HG03175 (cell line): ENCODE data around the gene CLCN2.

Source experiments
- ATAC-seq: cut with Tn5 transposase; IDR thresholded peaks from one replicate; pipeline ENCODE4 v1.9.1; 2021; ENCODE audit warnings: mild to moderate bottlenecking, moderate library complexity; ENCODE audit not compliant: unreplicated experiment

The CLCN2 gene

DNA sequence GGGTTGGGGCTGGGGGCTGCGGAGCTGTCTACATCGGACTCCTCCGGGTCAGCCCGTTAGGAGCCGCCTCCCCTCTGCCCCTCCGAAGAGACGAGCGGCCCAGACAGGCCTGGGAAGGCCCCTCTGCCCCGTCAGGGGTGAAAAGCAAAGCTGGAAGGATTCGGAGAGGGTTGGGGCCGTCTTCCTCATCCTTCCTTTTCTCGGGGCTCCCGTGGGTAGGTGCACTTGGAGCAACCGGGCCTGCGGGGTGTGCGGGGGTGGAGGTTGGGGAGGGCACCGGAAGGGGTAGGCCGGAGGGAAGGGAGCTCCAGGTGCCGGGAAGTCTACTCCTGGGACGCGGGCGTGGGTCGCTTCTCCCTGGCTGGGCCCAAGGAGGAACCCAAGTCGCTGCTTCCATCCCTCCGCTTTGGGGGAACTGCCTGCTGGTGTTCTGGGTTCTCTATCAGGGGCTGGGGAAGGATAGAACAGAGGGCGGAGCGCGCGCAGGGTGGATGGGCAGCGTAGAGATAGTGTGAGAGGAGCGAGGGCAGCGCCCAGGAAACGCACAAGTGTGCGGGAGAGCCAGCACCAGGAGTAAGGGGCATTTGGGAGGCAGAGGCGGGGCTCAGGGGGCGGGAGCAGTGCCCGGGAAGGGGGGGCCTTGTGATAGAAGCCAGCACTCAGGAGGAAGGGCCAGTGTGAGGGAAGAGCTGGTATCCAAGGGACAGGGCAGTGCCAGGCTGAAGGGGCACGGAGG is 695 bp upstream of the CLCN2 start:
- ATAC-seq: peak; percentile 10

DNA sequence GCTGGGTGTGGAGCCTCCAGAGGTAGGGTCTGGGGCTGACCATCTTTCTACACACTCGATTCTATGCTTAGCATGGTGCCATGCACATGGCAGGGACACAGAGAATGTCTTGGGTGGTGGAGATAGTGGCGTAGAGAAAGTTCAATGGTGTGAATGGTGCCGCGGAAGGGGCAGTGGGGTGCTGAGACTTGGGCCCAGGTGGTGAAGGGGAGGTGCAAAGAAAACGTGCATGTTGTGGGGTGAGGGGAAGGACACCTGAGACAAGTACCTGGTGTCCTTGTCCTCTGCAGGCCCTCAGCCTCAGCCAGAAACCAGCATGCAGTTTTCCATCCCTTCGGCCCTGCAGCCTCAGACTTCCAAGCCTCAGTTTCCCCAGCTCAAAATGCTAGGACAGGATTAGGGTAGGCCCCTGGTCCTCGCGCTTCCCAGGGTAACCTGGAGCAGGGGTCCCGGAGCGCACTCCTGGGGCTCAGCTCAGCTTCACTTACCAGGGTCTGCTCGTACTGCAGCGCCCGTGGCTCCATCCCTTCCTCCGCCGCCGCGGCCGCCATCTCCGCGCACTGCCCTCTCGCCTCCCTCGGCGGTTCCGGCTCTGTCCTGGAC is 375 bp downstream of the CLCN2 start:
- ATAC-seq: peak; percentile 3

DNA sequence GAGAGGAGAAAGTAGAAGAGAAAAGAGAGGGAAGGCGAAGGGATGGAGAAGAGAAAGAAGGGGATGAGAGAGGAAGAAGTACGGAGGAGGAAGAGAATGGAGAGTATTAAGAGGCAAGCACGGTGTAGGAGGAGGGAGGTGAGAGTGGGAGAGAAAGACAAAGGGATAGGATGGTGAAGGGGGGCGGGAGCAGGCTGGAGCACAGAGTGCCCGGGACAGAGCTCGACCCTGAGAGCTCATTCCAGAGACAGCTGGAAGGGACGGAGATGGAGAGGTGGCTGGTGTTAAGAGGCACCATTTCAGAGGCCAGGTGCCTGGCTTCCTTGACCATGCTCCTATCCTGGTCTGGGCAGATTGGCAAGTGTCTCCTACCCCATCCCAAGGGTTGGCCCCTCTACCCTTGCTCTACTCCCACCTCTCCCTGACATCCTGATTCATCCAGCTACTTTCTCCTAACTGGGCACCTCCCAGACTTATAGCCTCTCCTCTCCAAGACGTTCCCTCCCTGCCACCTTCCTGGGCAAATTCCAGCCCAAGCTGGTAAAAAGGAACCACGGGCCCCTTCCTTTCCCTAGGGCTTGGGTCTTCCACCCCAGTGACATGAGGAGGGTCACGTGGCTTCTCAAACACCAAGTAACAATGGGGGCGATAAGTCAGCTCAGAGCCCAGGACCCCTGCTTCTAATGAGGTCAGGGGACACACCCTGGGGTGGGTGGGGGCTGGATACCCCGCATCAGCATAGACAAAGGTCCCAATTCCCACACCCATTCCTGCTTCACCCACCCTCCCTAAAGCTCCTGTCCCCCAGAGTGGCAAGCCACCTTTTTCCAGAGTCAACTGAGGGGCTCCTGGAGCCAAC is 1.1 kb downstream of the CLCN2 start:
- no peak for ATAC-seq

DNA sequence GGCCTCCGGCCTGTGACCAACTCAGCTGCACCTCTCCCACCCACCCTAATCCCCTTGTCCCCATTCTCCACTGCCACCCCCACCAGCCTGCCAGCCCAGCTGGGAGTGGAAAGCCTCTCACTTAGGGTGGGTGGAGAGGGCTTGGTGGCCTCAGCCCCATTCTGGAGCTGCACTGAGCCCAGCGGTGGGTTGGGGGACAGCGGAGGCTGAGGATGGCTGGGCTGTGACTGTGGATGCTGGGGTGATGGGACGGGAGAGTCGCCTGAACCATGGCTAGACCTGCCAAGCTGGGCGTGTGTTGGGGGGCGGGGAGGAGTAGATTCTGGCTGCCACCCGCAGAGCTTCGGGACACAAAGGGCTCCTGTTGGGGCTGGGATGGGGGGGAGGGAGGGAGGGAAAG is 1.8 kb downstream of the CLCN2 start:
- ATAC-seq: no peak

DNA sequence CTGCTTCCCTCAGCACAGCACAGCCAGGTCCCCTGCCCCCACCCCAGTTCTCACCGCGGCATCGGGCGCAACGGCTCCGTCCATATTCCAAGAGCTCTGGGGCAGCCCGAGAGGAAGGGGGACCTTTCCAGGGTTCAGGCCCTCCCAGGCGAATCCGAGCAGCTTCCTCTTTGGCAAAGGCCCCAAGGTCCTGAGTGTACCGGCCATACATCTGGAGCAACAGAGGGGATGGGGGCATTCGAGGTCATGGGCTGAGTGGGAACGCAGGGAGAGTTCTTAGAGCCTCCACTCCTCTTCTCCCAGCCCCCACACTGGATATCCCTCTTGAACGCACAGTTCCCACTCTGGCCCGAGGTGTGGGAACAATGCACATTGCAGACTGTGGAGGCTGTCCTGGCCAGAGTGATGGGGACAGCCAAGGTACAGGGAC is 2.5 kb downstream of the CLCN2 start:
- no peak for ATAC-seq

DNA sequence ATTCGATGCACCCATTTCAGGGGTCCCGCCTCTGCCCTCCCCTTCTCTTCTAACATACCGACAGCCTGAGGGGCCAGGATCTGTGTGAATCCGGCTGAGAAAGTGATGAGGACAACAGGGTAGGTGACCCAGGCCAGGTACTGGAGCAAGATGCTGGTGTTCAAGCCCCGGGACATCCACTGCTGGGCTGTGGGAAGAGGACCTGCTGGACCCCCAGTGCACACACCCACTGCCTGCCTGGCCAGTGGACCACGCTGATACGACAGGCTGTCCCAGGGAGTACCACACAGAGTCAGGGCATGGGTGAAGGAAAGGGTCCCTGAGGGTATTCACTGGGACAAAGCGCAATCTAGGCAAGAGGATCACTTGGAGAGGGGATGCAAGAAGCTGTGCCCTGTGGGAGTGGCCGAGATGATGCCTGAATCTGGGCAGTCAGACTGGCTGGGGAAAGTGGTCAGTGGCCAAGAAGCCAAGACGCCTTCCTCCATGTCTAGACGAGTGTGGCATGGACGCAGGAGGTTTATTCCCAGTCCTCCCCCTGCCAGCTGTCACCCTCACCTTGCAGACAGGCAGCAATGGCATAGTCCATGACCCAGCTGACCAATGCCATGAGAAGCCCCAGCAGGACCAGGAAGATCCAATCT is 3.2 kb downstream of the CLCN2 start:
- no peak for ATAC-seq

DNA sequence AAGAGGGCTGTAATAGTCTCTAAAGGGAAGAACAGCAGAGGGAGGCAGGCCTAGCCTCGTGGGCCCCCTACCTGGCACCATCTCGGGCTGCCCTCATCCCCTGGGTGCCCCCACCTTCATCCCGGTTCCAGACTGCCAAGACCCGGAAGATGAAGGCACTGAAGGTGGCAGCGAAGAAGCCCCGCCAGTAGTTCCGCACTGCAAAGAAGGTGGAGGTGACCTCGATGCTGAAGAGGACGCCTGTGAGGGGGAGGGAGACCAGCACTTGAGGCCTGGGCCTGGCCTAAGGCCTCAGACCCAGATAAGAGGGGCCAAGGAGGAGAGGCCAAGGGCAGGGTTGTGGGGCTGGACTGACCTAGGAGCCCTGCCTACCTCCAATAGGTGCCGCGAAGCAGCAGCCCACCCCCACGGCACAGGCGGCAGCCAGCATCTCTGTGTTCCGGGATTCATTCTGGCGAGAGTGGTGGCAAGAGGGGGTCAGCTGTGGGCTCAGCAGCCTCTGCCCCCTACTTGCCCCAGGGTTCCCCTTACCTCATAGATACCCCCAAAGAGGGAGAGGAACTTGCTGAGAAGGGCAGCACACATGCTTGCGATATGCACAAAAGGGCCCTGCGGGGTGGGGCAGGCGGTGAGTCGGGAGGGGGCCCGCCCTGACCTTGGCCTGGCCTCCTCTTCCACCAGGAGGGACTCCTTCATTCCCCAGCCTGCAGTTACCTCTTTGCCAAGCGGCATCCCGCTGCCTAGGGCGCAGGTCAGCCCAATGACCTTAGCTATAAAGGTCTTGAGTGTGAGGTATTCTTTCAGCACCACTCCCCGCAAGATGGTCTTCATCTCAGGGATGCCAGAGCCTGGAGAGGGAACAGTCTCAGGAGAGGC is 3.9 kb downstream of the CLCN2 start:
- ATAC-seq: no peak

DNA sequence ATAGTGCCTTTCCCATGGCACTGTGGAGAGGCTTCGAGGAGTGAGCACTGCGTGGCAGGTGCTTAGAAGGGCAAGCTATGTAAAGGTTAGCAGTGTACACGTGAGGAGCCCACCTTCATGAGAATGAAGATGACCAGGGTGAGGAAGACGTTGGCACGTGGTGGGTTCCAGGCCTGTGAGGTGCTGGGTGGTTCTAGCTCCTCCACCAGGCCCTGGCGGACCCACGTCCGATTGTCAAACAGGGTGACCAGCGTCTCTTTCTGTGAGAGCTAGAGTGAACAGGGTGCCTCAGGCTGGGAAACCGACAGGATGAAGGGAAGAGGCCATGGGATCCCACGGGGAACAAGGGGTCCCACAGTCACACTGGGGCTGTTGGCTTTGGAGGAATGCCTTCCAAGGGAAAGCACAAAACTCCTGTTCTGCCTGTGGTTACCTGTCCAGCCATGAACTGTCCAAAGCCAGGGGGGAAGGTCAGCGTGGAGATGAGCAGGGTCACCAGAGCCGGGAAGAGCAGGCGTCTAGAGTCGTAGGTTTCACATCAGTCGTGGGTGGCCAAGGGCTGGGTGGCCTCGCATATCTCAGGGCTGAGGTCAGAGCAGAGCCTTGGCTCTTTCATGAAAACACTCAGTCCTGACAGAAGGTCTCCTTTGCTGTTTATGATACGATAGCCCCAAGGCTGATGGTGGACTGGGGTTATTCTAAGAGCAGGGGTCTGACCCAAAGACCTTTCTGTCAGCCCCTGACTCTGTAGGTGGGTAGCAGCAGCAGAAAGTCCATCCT is 6.0 kb downstream of the CLCN2 start:
- ATAC-seq: no peak

DNA sequence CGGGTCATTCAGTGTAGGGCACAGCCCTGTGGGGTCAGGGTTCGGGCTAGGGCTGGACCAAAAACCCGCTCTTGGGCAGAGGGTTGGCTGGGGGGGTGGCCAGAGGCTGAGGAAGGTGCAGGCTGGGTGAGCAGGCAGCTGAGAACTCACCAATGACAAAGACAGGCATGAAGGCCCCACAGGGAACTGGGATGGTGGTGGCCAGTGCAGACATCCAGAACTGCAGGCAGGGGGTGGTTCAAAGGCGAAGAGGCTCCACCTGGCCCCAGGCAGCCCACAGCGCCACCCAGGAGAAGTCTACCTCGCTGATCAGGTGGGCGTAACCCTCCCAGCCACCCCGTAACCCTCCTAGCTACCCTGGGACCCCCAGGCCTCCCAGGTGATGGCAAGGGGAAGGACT is 6.7 kb downstream of the CLCN2 start:
- no peak for ATAC-seq

DNA sequence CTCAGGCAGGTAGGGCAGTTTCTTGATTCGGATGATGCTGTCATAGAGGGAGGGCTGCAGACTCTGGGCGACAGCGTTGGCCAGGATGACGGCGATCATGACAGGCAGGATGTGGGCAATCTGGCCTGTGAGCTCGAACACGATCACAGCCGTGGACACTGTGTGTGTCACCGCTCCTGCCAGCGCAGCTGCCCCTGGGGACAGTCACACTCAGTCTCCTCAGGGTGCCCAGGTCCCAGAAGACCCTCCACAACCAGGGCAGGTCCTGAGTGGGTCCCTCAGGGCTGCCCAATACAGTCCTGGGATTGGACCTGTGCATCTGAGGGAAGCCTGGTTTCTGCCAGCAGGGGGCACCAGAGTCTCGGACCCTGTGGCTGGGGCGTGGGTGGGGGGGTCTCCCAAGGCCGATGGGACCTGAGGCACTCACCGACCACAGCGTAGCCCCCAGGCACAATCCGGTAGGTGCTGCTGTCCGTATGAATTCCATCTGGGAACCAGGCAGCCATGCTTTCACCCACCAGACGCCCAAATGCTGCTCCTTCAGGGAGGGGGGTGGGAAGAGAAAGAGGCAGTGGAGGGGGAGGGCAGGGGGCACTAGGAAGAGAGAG is 7.2 kb downstream of the CLCN2 start:
- peak; percentile 42 for ATAC-seq

DNA sequence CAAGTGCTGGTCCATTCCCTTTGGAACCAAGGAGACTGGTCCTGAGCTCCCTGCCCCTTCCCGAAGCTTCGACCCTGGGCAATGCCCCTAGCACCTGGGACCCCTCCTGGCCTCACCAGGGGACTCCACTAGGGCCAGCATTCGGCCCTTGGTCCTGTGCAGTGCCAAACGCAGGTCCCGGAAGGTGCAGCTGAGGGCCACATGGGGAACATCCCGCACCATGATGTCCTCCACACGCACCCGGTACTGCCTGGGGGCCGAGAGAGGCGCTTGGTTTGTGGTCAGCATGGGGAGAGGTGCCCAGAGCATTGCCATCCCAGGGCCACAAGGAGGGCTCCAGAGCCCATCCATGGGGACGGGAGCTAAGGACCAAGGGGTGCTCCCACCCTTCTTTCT is 7.9 kb downstream of the CLCN2 start:
- ATAC-seq: no peak

DNA sequence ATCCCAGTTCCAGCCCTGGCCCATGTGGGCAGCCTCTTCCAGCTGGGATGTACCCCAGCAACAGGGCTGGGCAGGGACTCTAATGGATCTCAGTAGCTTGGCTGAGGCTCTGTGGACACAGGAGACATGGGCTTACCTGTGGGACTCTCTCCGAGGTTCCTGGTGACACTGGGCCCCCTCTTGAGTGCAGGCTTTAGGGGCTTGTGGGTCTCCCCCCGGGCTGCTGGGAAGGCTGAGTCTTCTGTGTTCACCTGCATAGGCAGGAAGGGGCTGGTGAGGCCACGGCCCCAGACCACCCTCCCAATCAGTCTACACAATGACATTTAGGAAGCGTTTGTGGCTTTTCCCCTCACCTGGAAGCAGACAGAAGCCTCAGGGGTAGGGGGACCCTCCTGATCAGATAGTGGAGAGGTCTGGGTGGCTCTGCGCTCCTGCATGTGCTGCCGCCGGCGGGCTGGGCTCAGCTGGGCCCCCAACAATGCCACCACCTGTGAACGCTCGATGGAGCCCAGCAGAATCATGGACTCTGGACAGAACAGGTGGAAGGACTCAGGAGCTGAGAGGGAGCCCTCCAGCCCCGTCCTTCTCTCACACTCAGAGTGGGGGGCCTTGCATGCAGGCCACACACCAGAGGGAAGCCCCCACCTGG is 8.4 kb downstream of the CLCN2 start:
- ATAC-seq: no peak

DNA sequence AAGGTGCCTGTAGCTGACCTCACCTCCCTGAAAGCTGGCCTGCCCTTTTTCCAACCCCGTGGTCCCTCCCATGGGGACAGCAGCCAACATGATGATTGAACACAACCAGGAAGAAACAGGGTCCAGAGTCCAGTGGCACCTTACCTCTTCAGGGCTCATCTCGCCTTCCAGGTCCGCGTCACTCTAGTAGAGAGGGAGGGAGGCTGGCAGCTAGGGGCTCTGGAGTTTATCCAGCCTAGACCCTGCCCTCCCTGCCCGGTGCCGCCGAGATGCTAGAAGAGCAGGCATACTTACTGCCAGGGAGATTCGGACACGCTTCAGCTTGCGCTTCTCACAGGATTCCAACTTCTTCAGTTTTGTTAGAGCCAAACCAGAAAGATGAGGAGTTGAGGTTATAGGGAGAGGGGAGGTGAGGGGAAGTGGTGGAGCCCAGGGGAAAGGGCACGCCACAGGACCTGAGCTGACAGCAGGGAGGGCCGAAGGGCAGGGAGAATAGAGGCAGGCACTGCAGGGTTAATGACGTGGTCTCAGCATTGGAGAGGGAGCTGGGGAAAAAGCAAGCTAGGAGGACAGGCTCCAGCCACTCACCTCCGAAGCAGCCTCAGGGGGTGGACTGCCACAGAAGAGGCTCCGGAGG is 9.1 kb downstream of the CLCN2 start:
- no peak for ATAC-seq

DNA sequence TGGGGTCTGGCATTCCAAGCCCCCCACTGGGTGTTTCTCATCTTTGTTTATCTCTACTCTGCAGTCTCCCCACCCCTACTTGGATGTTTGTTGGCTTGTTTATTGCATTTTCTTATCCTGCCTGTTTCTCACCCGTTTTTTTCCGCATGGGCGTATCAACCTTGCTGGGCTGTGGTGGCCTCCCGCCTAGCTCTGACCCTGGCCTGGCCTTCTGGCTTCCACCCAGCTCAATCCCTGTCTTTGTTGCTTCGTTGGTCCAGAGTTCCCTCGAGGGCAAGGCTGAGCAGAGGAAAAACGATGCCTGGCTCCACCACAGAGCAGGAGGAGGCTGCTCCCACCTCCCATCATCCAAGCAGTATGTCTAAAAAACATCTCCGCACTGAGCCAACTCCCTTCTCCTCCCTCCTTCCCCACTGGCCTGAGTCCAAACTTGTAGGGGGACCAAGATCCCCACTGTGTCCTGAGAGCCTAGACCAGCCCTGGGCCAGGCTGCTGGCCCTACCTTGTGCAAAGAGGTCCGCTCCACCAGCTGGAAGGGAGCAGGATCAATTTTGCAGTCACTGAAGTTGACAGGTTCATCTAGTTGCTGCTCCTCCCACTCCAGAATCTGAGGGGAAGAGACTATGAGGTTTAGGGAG is 9.8 kb downstream of the CLCN2 start:
- no peak for ATAC-seq

DNA sequence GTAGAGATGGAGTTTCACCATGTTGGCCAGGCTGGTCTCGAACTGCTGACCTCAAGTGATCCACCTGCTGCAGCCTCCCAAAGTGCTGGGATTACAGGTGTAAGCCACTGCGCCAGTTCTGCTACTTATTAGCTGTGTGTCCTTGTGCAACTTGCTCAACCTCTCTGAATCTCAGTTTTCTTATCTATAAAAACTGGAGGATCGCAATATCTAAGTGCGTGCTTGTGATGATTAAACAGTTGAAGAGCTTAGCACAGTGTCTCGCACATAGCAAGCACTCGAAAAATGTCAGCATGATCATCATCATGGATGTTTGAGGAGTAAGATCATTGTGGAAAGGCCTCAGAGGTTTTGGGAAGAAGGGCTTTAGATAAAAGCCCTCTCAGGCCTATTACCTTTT is 10.8 kb downstream of the CLCN2 start:
- ATAC-seq: no peak

DNA sequence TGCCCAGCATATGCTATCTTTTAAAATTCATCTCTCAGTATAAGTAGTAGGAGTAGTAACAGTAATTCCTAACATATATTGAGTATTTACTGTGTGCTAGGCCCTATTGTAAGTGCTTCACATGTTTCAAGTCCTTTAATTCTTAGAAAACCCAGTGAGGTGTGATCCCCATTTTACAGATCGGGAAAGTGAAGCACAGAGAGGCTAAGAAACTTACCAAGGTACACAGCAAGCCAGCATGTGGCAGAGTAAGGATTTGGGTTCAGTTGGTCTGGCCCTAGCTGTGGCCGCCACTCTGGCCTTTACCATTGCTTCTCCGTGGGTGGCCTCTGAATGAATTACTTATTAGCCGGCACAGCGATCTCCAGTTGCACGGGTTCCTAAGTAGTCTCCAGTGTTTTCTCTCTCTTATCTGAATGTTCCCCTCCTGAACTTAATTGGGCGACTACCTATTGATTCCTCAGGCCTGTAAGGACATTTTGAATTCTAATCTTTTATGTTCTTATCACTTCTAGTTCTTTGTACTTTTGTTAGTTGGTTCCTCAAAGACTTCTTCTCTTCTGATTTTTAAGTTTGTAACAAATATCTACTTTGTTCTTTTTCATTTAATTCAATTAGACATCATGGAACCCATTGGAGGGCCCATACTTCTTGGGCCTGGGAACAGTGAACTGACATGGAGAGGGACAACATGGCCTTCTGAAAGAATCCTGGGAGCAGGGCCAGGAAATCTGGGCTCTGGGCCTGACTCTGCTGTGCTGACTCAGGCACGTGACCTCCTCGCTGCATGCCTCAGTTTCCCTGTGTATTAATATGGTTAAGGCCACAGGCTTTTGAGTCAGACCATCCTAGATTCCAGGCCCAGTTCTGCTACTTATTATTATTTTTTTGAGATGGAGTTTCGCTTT is 11.6 kb downstream of the CLCN2 start:
- no peak for ATAC-seq

DNA sequence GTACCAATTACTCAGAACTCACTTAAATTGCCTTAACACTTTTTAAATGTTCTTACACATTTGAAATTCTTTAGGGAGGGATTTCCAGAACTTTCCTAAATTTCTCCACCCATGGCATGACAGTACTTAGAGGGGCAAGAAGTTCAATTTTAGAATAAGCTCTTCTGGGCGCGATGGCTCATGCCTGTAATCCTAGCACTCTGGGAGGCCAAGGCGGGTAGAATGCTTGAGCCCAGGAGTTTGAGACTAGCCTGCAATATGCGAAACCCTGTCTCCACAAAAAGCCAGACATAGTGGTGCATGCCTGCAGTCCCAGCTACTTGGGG is 13.4 kb downstream of the CLCN2 start:
- no peak for ATAC-seq
